Hepatocyte (in vitro differentiated cells): ENCODE measurements around the gene CCDC159. TPM values are rescaled to one million over a fixed set of nuclear protein-coding genes. Genes with fewer than 3 reads are reported as not detected.
A peak's percentile ranks its signal among the peaks of the same experiment; 100 is the strongest.

Experiments
- DNase-seq: peaks from one replicate; pipeline ENCODE4 v3.0.0-alpha.2; 2016; ENCODE audit warnings: low spot score
- H2AFZ ChIP-seq: fragments of 200-600 bp; sonication (generic); 2 replicates; pipeline ENCODE4 v1.6.0; 2016; ENCODE audit warnings: antibody characterized with exemption, mild to moderate bottlenecking
- H3K27ac ChIP-seq: fragments of 200-600 bp; sonication (generic); 2 replicates; pipeline ENCODE4 v1.5.1; 2016; ENCODE audit warnings: mild to moderate bottlenecking
- H3K27me3 ChIP-seq: fragments of 200-600 bp; sonication (generic); 2 replicates; pipeline ENCODE4 v1.6.1; 2016
- H3K36me3 ChIP-seq: fragments of 200-600 bp; sonication (generic); replicated peaks from 2 replicates; pipeline ENCODE4 v1.5.1; 2016; ENCODE audit warnings: low read depth; ENCODE audit not compliant: insufficient read depth
- H3K4me1 ChIP-seq: fragments of 200-600 bp; sonication (generic); 2 replicates; pipeline ENCODE4 v1.5.1; 2016; ENCODE audit warnings: mild to moderate bottlenecking, moderate library complexity; ENCODE audit not compliant: insufficient read depth
- H3K4me2 ChIP-seq: fragments of 200-600 bp; sonication (generic); 2 replicates; pipeline ENCODE4 v1.6.0; 2016
- H3K4me3 ChIP-seq: fragments of 200-600 bp; sonication (generic); 2 replicates; pipeline ENCODE4 v1.5.1; 2016; ENCODE audit warnings: mild to moderate bottlenecking
- H3K79me2 ChIP-seq: fragments of 200-600 bp; sonication (generic); 2 replicates; pipeline ENCODE4 v1.6.0; 2017; ENCODE audit warnings: mild to moderate bottlenecking
- H3K9me2 ChIP-seq: fragments of 200-600 bp; sonication (generic); replicated peaks from 2 replicates; pipeline ENCODE4 v1.6.0; 2017; ENCODE audit warnings: mild to moderate bottlenecking; ENCODE audit not compliant: insufficient read depth
- H3K9me3 ChIP-seq: fragments of 200-600 bp; sonication (generic); 2 replicates; pipeline ENCODE4 v1.5.1; 2016; ENCODE audit warnings: low read depth, mild to moderate bottlenecking
- H4K20me1 ChIP-seq: fragments of 200-600 bp; sonication (generic); 2 replicates; pipeline ENCODE4 v1.6.0; 2016; ENCODE audit warnings: mild to moderate bottlenecking; ENCODE audit not compliant: insufficient read depth, poor library complexity, severe bottlenecking
- EZH2 ChIP-seq: fragments of 200-600 bp; sonication (generic); IDR thresholded peaks from 2 replicates; pipeline ENCODE4 v1.6.1; 2016; ENCODE audit warnings: antibody characterized with exemption, mild to moderate bottlenecking, borderline replicate concordance
- EZH2phosphoT487 ChIP-seq: fragments of 200-600 bp; sonication (generic); IDR thresholded peaks from one replicate; pipeline ENCODE4 v1.6.1; 2018; ENCODE audit warnings: antibody characterized with exemption, mild to moderate bottlenecking, low read depth, moderate library complexity; ENCODE audit not compliant: unreplicated experiment, severe bottlenecking
- WGBS: methylation state at CpG from one replicate; pipeline ENCODE4 v1.1.6; 2016; ENCODE audit warnings: low lambda C conversion rate; ENCODE audit errors: missing lambda C conversion rate; 5-methylcytosine and 5-hydroxymethylcytosine counted together
- polyA plus RNA-seq: library from polyadenylated mRNA; unstranded; fragments of >200 nt; fragmentation: Nextera tagmentation; extraction: Ambion mirVana; gene quantifications from 2 replicates; pipeline ENCODE4 v1.2.1, GENCODE V29; 2016
- total RNA-seq: library from RNA; depleted of rRNA; stranded (reverse); fragments of >200 nt; gene quantifications from 2 replicates; pipeline ENCODE4 v1.2.3, GENCODE V29; 2014
- TF ChIP-seq, protein P1 (sequence below): fragments of 200-600 bp; sonication (generic); IDR thresholded peaks from 2 replicates; pipeline ENCODE4 v1.5.1; 2016; ENCODE audit warnings: antibody characterized with exemption, mild to moderate bottlenecking; ENCODE audit not compliant: poor library complexity

CCDC159 gene
- total and polyA plus RNA-seq, 2 experiments from 2014 or later: 10.1 to 27.1 TPM

- Histone ChIP-seq H3K79me2 (no peaks in the 10 kb centered on the region), H3K27ac (peak overlapping the region; percentile 81), H3K4me1 (peaks cover 31% of the 10 kb centered on the region), H3K36me3 (no peaks in the 10 kb centered on the region), H2AFZ (no peak overlapping the region), H3K4me3 (no peak overlapping the region), H4K20me1 (no peaks in the 10 kb centered on the region), H3K9me2 (no peaks in the 10 kb centered on the region), H3K4me2 (peak overlapping the region; percentile 21), H3K9me3 (no peaks in the 10 kb centered on the region), H3K27me3 (no peaks in the 10 kb centered on the region)
- TF ChIP-seq, protein P1, sequence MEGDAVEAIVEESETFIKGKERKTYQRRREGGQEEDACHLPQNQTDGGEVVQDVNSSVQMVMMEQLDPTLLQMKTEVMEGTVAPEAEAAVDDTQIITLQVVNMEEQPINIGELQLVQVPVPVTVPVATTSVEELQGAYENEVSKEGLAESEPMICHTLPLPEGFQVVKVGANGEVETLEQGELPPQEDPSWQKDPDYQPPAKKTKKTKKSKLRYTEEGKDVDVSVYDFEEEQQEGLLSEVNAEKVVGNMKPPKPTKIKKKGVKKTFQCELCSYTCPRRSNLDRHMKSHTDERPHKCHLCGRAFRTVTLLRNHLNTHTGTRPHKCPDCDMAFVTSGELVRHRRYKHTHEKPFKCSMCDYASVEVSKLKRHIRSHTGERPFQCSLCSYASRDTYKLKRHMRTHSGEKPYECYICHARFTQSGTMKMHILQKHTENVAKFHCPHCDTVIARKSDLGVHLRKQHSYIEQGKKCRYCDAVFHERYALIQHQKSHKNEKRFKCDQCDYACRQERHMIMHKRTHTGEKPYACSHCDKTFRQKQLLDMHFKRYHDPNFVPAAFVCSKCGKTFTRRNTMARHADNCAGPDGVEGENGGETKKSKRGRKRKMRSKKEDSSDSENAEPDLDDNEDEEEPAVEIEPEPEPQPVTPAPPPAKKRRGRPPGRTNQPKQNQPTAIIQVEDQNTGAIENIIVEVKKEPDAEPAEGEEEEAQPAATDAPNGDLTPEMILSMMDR: no peak
- no peak for TF ChIP-seq EZH2phosphoT487
- TF ChIP-seq EZH2: no peak
- DNase-seq: no peak
- 32% methylated on average over 7 of the region's 7 CpGs for WGBS
Measured at GRCh38 chr19:11322269-11323024, 23.9 kb upstream of the CCDC159 start.

DNA sequence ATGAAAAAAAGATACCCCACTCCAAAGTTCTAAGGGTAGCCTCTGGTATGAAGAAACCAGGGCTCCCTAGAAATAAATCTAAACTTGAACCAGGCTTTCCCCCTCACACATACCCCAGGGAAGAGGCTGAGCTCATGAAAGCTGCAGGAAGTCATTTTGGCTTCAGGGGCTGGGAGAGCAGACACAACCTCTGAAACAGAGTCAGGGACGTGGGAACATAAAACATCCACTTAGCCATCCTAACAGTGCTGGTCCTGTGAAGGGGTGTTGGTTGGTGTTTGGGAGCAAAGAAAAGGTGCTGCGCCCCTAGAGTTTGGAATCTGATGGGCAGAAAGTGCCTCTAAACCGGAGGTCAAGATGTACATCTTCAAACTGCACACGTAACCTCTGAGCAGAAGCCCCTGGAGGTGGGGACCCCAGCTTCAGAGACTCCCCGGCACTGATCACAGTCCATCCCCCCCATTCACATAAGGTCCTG is 22.7 kb upstream of the CCDC159 start:
- Histone ChIP-seq H3K4me3 (no peak overlapping the region), H4K20me1 (no peaks in the 10 kb centered on the region), H3K27ac (peak overlapping the region; percentile 81), H3K4me1 (peaks cover 31% of the 10 kb centered on the region), H2AFZ (no peak overlapping the region), H3K27me3 (no peaks in the 10 kb centered on the region), H3K36me3 (no peaks in the 10 kb centered on the region), H3K9me2 (no peaks in the 10 kb centered on the region), H3K4me2 (peak overlapping the region; percentile 65), H3K9me3 (no peaks in the 10 kb centered on the region), H3K79me2 (no peaks in the 10 kb centered on the region)
- no peak for DNase-seq
- WGBS: 75% methylated on average over 5 of the region's 5 CpGs
- TF ChIP-seq EZH2phosphoT487 (no peak), EZH2 (no peak)
- TF ChIP-seq, protein P1: no peak

- Histone ChIP-seq H3K79me2 (no peaks in the 10 kb centered on the region), H3K9me2 (no peaks in the 10 kb centered on the region), H3K4me2 (peak overlapping the region; percentile 65), H2AFZ (no peak overlapping the region), H4K20me1 (no peaks in the 10 kb centered on the region), H3K4me1 (peaks cover 31% of the 10 kb centered on the region), H3K27me3 (no peaks in the 10 kb centered on the region), H3K4me3 (no peak overlapping the region), H3K27ac (peak overlapping the region; percentile 81), H3K36me3 (no peaks in the 10 kb centered on the region), H3K9me3 (no peaks in the 10 kb centered on the region)
- peak; percentile 81 for DNase-seq
- whole genome bisulfite sequencing: 39% methylated on average over 10 of the region's 10 CpGs
- TF ChIP-seq EZH2phosphoT487: no peak
- TF ChIP-seq, protein P1: no peak
- no peak for TF ChIP-seq EZH2
Measured at GRCh38 chr19:11324079-11324661, 22.1 kb upstream of the CCDC159 start.
